SK-N-SH (cell line): ENCODE data around the gene MLLT3. TPM values are rescaled to one million over a fixed set of nuclear protein-coding genes. Genes with fewer than 3 reads are reported as not detected.
A peak's percentile ranks its signal among the peaks of the same experiment; 100 is the strongest.

ENCODE experiments used
- CTCF ChIA-PET: fragments of 300-600, 350-600 bp; formaldehyde crosslinking; extraction: SDS; loops from one replicate; lab custom pipeline; 2021; lab: Yijun Ruan, JAX
- POLR2A ChIA-PET: fragments of 350-600 bp; sonication (Branson Sonifier 250); formaldehyde crosslinking; extraction: SDS; loops from one replicate; lab custom pipeline; 2020; ENCODE audit warnings: antibody characterized with exemption, inconsistent platforms; lab: Yijun Ruan, JAX
- DNase-seq: peaks from one replicate; pipeline ENCODE4 v3.0.0; 2012
- H2AFZ ChIP-seq: fragments of 200-600 bp; sonication (generic); 2 replicates; pipeline ENCODE4 v1.8.1; 2016; ENCODE audit warnings: antibody characterized with exemption, mild to moderate bottlenecking, low read depth
- H3F3A ChIP-seq: fragments of 200-600 bp; sonication (generic); replicated peaks from 2 replicates; pipeline ENCODE3; 2016; ENCODE audit warnings: antibody characterized with exemption, mild to moderate bottlenecking; ENCODE audit not compliant: insufficient read depth
- H3K27ac ChIP-seq, 2 experiments: fragments of 200-500 bp in 1 of 2; fragments of 200-600 bp in 1 of 2; sonication (Bioruptor generic) in 1 of 2; sonication (generic), shearing (Covaris generic) in 1 of 2; 2 replicates each; pipeline versions ENCODE4 v1.5.1 to v1.6.1; 2014 to 2016; ENCODE audit warnings: low read depth in 2 of 2, inconsistent platforms in 1 of 2, low read length in 1 of 2, mild to moderate bottlenecking in 1 of 2, mixed read lengths in 1 of 2
- H3K27me3 ChIP-seq: fragments of 200-600 bp; sonication (generic), shearing (Covaris generic); 2 replicates; pipeline ENCODE4 v1.6.1; 2016; ENCODE audit warnings: mixed run types; ENCODE audit not compliant: insufficient read depth
- H3K36me3 ChIP-seq, 2 experiments: fragments of 200-500 bp in 1 of 2; fragments of 200-600 bp in 1 of 2; sonication (Bioruptor generic) in 1 of 2; sonication (generic) in 1 of 2; replicated peaks in 1 of 2; 2 replicates each; pipeline versions ENCODE3 to v1.5.1; 2014 to 2016; ENCODE audit warnings: low read length in 1 of 2, mild to moderate bottlenecking in 1 of 2; ENCODE audit not compliant: insufficient read depth in 2 of 2, control insufficient read depth in 1 of 2
- H3K4me1 ChIP-seq, 2 experiments: fragments of 200-500 bp in 1 of 2; fragments of 200-600 bp in 1 of 2; sonication (Bioruptor generic) in 1 of 2; sonication (generic), shearing (Covaris generic) in 1 of 2; 2 replicates each; pipeline versions ENCODE4 v1.5.1 to v1.6.1; 2014 to 2016; ENCODE audit warnings: low read depth in 1 of 2, low read length in 1 of 2, mixed run types in 1 of 2; ENCODE audit not compliant: insufficient read depth in 2 of 2, control insufficient read depth in 1 of 2
- H3K4me2 ChIP-seq: fragments of 200-600 bp; sonication (generic), shearing (Covaris generic); 2 replicates; pipeline ENCODE4 v1.6.1; 2017; ENCODE audit warnings: mixed run types
- H3K4me3 ChIP-seq, 2 experiments: fragments of 200-500 bp in 1 of 2; fragments of 200-600 bp in 1 of 2; sonication (Bioruptor generic) in 1 of 2; sonication (generic), shearing (Covaris generic) in 1 of 2; 2 replicates each; pipeline versions ENCODE4 v1.5.1 to v1.8.1; 2014 to 2016; ENCODE audit warnings: low read depth in 2 of 2, inconsistent platforms in 1 of 2, low read length in 1 of 2, mild to moderate bottlenecking in 1 of 2, mixed read lengths in 1 of 2, moderate library complexity in 1 of 2
- H3K79me2 ChIP-seq: fragments of 200-600 bp; sonication (generic); 2 replicates; pipeline ENCODE4 v1.8.1; 2017; ENCODE audit warnings: mild to moderate bottlenecking; ENCODE audit not compliant: insufficient read depth
- H3K9ac ChIP-seq: fragments of 200-600 bp; sonication (generic); 2 replicates; pipeline ENCODE4 v1.6.1; 2017; ENCODE audit warnings: mixed run types
- H3K9me2 ChIP-seq: fragments of 200-600 bp; sonication (generic); 2 replicates; pipeline ENCODE4 v1.6.1; 2017; ENCODE audit warnings: mixed run types
- H3K9me3 ChIP-seq: fragments of 200-600 bp; sonication (generic); 2 replicates; pipeline ENCODE4 v1.6.1; 2017; ENCODE audit warnings: mixed run types, mild to moderate bottlenecking, moderate library complexity
- H4K20me1 ChIP-seq: fragments of 200-600 bp; sonication (generic); 2 replicates; pipeline ENCODE4 v1.6.1; 2017; ENCODE audit warnings: mild to moderate bottlenecking, mixed run types; ENCODE audit not compliant: insufficient read depth
- EP300 ChIP-seq, 2 experiments: IDR thresholded peaks; 2 replicates each; pipeline versions ENCODE4 v1.4.0 to v1.6.1; 2012; ENCODE audit warnings: borderline replicate concordance in 1 of 2, low read depth in 1 of 2, low read length in 1 of 2
- EZH2phosphoT487 ChIP-seq: fragments of 200-600 bp; sonication (generic); IDR thresholded peaks from 2 replicates; pipeline ENCODE4 v1.6.1; 2017; ENCODE audit warnings: low read depth, mixed run types, mild to moderate bottlenecking, antibody characterized with exemption, moderate library complexity, borderline replicate concordance
- FOSL2 ChIP-seq: IDR thresholded peaks from 2 replicates; pipeline ENCODE4 v1.4.0; 2012; ENCODE audit warnings: low read depth, mild to moderate bottlenecking, moderate library complexity, borderline replicate concordance
- PBX3 ChIP-seq: IDR thresholded peaks from 2 replicates; pipeline ENCODE4; 2012
- POLR2AphosphoS5 ChIP-seq: IDR thresholded peaks from 2 replicates; pipeline ENCODE4 v1.6.1; 2012; ENCODE audit warnings: low read depth, low read length
- REST ChIP-seq: IDR thresholded peaks from 2 replicates; pipeline ENCODE4 v1.6.1; 2012; ENCODE audit warnings: mild to moderate bottlenecking, low read depth, low read length, moderate library complexity
- RFX5 ChIP-seq: IDR thresholded peaks from 2 replicates; pipeline ENCODE4 v1.6.1; 2012; ENCODE audit warnings: mild to moderate bottlenecking, improper control_type of control experiment, low read length
- SIN3A ChIP-seq: IDR thresholded peaks from 2 replicates; pipeline ENCODE4 v1.6.1; 2012; ENCODE audit warnings: low read depth, mild to moderate bottlenecking, low read length, moderate library complexity, borderline replicate concordance
- TCF12 ChIP-seq: IDR thresholded peaks from 2 replicates; pipeline ENCODE4 v1.4.0; 2012
- YY1 ChIP-seq: IDR thresholded peaks from 2 replicates; pipeline ENCODE4 v1.4.0; 2012; ENCODE audit warnings: low read depth, mild to moderate bottlenecking
- ZBTB33 ChIP-seq: IDR thresholded peaks from 2 replicates; pipeline ENCODE4 v1.4.0; 2012; ENCODE audit warnings: low read depth, borderline replicate concordance
- WGBS: methylation state at CpG from one replicate; pipeline ENCODE4 v1.1.6; 2017; ENCODE audit warnings: low lambda C conversion rate; 5-methylcytosine and 5-hydroxymethylcytosine counted together
- polyA plus RNA-seq, 3 experiments: library from polyadenylated mRNA; depleted of rRNA; stranded (reverse); fragments of >200 nt; gene quantifications; 2 replicates each; pipeline ENCODE4 v1.2.3, GENCODE V29; 2012

MLLT3 gene
- polyA plus RNA-seq, 1 of the 3 experiments (the other 2 are of a cell fraction) = 3.9 TPM

GRCh38 chr9:20509466-20509865, 112.8 kb downstream of the MLLT3 start:
- no peaks in the 10 kb centered on the region for H3K36me3 ChIP-seq
- no peaks in the 10 kb centered on the region for H3K9me3 ChIP-seq
- no peak for TF ChIP-seq REST
- TF ChIP-seq EP300 (IDR thresholded peaks at IDR 0.05; ENCODE audit: borderline replicate concordance in 1 of 2, low read depth in 1 of 2, low read length in 1 of 2) = no peak
- no peak for TF ChIP-seq ZBTB33
- TF ChIP-seq EZH2phosphoT487 = no peak
- no peak for TF ChIP-seq POLR2AphosphoS5
- no peak for TF ChIP-seq YY1
- TF ChIP-seq FOSL2 = no peak
- no peak for TF ChIP-seq PBX3
- TF ChIP-seq RFX5 = no peak
- no peak overlapping the region for H3K4me2 ChIP-seq
- no peaks in the 10 kb centered on the region for H4K20me1 ChIP-seq
- H3K79me2 ChIP-seq = no peaks in the 10 kb centered on the region
- no peak for DNase-seq
- ChIA-PET POLR2A (no interaction called here), CTCF (no interaction called here)
- H3F3A ChIP-seq = peaks cover 25% of the 10 kb centered on the region
- no peaks in the 10 kb centered on the region for H3K27me3 ChIP-seq
- H3K4me1 ChIP-seq = peaks cover 5 to 15% of the 10 kb centered on the region in 2 experiments
- H2AFZ ChIP-seq = no peak overlapping the region
- H3K9ac ChIP-seq = no peak overlapping the region
- 93% methylated on average over 3 of the region's 3 CpGs for WGBS
- H3K4me3 ChIP-seq = no peak overlapping the region
- H3K9me2 ChIP-seq = no peaks in the 10 kb centered on the region
- H3K27ac ChIP-seq = no peak overlapping the region

GRCh38 chr9:20508242-20508641, 114.1 kb downstream of the MLLT3 start:
- Histone ChIP-seq H3K9me3 (no peaks in the 10 kb centered on the region), H3K36me3 (no peaks in the 10 kb centered on the region), H3K9me2 (no peaks in the 10 kb centered on the region), H2AFZ (no peak overlapping the region), H3K27me3 (no peaks in the 10 kb centered on the region), H3K27ac (no peak overlapping the region), H3K9ac (no peak overlapping the region), H3K79me2 (no peaks in the 10 kb centered on the region), H3K4me2 (no peak overlapping the region), H3F3A (peaks cover 25% of the 10 kb centered on the region), H3K4me3 (no peak overlapping the region), H3K4me1 (peaks cover 5 to 15% of the 10 kb centered on the region in 2 experiments), H4K20me1 (no peaks in the 10 kb centered on the region)
- WGBS = 58% methylated on average over 2 of the region's 2 CpGs
- ChIA-PET CTCF (no interaction called here), POLR2A (no interaction called here)
- DNase-seq = no peak
- no peak for TF ChIP-seq SIN3A
- TF ChIP-seq PBX3 = peak; percentile 42; the same call in 1 of the 2 replicates
- peak; percentile 60 for TF ChIP-seq TCF12
- 0 out of 4 replicates have a peak, but pooled peaks of 1 of the 2 experiments have one; percentile 7 for TF ChIP-seq EP300 (IDR thresholded peaks at IDR 0.05; ENCODE audit: borderline replicate concordance in 1 of 2, low read depth in 1 of 2, low read length in 1 of 2)
